GM23338 (cell line): ENCODE data around the gene NR3C1. TPM values are rescaled to one million over a fixed set of nuclear protein-coding genes. Genes with fewer than 3 reads are reported as not detected.

Source experiments
- ATAC-seq: fragments of 200-7000 bp; cut with Tn5 transposase; 3 replicates; pipeline ENCODE4 v1.9.1; 2020
- DNase-seq: peaks from one replicate; pipeline ENCODE4 v3.0.0-alpha.2; 2015; ENCODE audit warnings: low spot score
- H2AFZ ChIP-seq: fragments of 200-600 bp; sonication (generic); 2 replicates; pipeline ENCODE4 v1.8.0; 2016; ENCODE audit warnings: antibody characterized with exemption, mild to moderate bottlenecking, moderate library complexity
- H3F3A ChIP-seq: fragments of 200-600 bp; sonication (generic); replicated peaks from 2 replicates; pipeline ENCODE4 v1.8.0; 2017; ENCODE audit warnings: antibody characterized with exemption, mixed run types, low read depth
- H3K27ac ChIP-seq: fragments of 200-600 bp; sonication (generic); 2 replicates; pipeline ENCODE4 v1.6.1; 2016; ENCODE audit warnings: low read depth
- H3K27me3 ChIP-seq: fragments of 200-600 bp; sonication (generic); 2 replicates; pipeline ENCODE4 v1.8.0; 2016; ENCODE audit warnings: mild to moderate bottlenecking, mixed run types, moderate library complexity; ENCODE audit not compliant: insufficient read depth
- H3K36me3 ChIP-seq: fragments of 200-600 bp; sonication (generic); 2 replicates; pipeline ENCODE4 v1.8.0; 2016; ENCODE audit warnings: mild to moderate bottlenecking; ENCODE audit not compliant: insufficient read depth
- H3K4me1 ChIP-seq: fragments of 200-600 bp; sonication (generic); 2 replicates; pipeline ENCODE4 v1.8.0; 2016; ENCODE audit warnings: mild to moderate bottlenecking, moderate library complexity; ENCODE audit not compliant: insufficient read depth
- H3K4me2 ChIP-seq: fragments of 200-600 bp; sonication (generic); 2 replicates; pipeline ENCODE4 v1.7.1; 2017; ENCODE audit warnings: mixed run types
- H3K4me3 ChIP-seq: fragments of 200-600 bp; sonication (generic); 2 replicates; pipeline ENCODE4 v1.6.1; 2016; ENCODE audit warnings: mixed run types
- H3K79me2 ChIP-seq: fragments of 200-600 bp; sonication (generic); replicated peaks from 2 replicates; pipeline ENCODE4 v1.8.0; 2017; ENCODE audit warnings: mild to moderate bottlenecking; ENCODE audit not compliant: insufficient read depth
- H3K9me2 ChIP-seq: fragments of 200-600 bp; sonication (generic); 2 replicates; pipeline ENCODE4 v1.8.0; 2017; ENCODE audit not compliant: insufficient read depth
- H4K20me1 ChIP-seq: fragments of 200-600 bp; sonication (generic); replicated peaks from 2 replicates; pipeline ENCODE4 v1.8.0; 2017; ENCODE audit warnings: mild to moderate bottlenecking; ENCODE audit not compliant: insufficient read depth
- H3K27ac Mint-ChIP-seq: 2 replicates; pipeline ENCODE4 v1.8.0; 2020; ENCODE audit warnings: inconsistent platforms, mild to moderate bottlenecking, moderate library complexity, mixed read lengths
- H3K27me3 Mint-ChIP-seq: 3 replicates; pipeline ENCODE4 v1.8.0; 2022; ENCODE audit warnings: low read depth, mild to moderate bottlenecking, moderate library complexity, mixed read lengths, inconsistent platforms; ENCODE audit not compliant: insufficient read depth, poor library complexity
- H3K36me3 Mint-ChIP-seq: 3 replicates; pipeline ENCODE4 v1.8.0; 2021; ENCODE audit warnings: low read depth, mild to moderate bottlenecking, inconsistent platforms, moderate library complexity, mixed read lengths
- H3K4me1 Mint-ChIP-seq: 3 replicates; pipeline ENCODE4 v1.8.0; 2020; ENCODE audit warnings: mild to moderate bottlenecking, inconsistent platforms, mixed read lengths
- H3K4me3 Mint-ChIP-seq: 3 replicates; pipeline ENCODE4 v1.8.0; 2021; ENCODE audit warnings: moderate library complexity, mild to moderate bottlenecking, inconsistent platforms, mixed read lengths
- H3K9me3 Mint-ChIP-seq: 3 replicates; pipeline ENCODE4 v1.8.0; 2020; ENCODE audit warnings: moderate library complexity, mild to moderate bottlenecking, inconsistent platforms, mixed read lengths
- CREB1 ChIP-seq: fragments of 250-450 bp; sonication (Bioruptor Pico); IDR thresholded peaks from 2 replicates; pipeline ENCODE4 v1.5.0; 2020; ENCODE audit warnings: low read depth, mild to moderate bottlenecking, moderate library complexity
- EZH2 ChIP-seq: fragments of 200-600 bp; sonication (generic); IDR thresholded peaks from one replicate; pipeline ENCODE4 v1.8.0; 2017; ENCODE audit warnings: antibody characterized with exemption, mild to moderate bottlenecking, low read depth; ENCODE audit not compliant: unreplicated experiment
- EZH2phosphoT487 ChIP-seq: fragments of 200-600 bp; sonication (generic); IDR thresholded peaks from one replicate; pipeline ENCODE4 v1.8.1; 2018; ENCODE audit warnings: antibody characterized with exemption; ENCODE audit not compliant: unreplicated experiment
- JUNB ChIP-seq: IDR thresholded peaks from one replicate; pipeline ENCODE4 v1.6.1; 2016; ENCODE audit warnings: antibody characterized with exemption; ENCODE audit not compliant: unreplicated experiment
- NANOG ChIP-seq: IDR thresholded peaks from 2 replicates; pipeline ENCODE4 v1.6.1; 2016; ENCODE audit warnings: antibody characterized with exemption, borderline replicate concordance
- POLR2AphosphoS5 ChIP-seq: IDR thresholded peaks from 2 replicates; pipeline ENCODE4 v1.6.1; 2016; ENCODE audit warnings: antibody characterized with exemption, low read depth
- STAT1 ChIP-seq: IDR thresholded peaks from one replicate; pipeline ENCODE4 v1.6.1; 2016; ENCODE audit warnings: antibody characterized with exemption; ENCODE audit not compliant: unreplicated experiment
- ZNF114 ChIP-seq: fragments of 250-450 bp; sonication (Bioruptor Pico); IDR thresholded peaks from 2 replicates; pipeline ENCODE4 v1.5.0; 2020; ENCODE audit warnings: mild to moderate bottlenecking, moderate library complexity
- ZNF331 ChIP-seq: fragments of 250-450 bp; sonication (Bioruptor Pico); IDR thresholded peaks from 2 replicates; pipeline ENCODE4 v1.5.0; 2020; ENCODE audit warnings: low read depth, mild to moderate bottlenecking, moderate library complexity
- polyA plus RNA-seq: library from polyadenylated mRNA; unstranded; fragments of >200 nt; fragmentation: Nextera tagmentation; extraction: Ambion mirVana; gene quantifications from 2 replicates; pipeline ENCODE4 v1.2.1, GENCODE V29; 2016
- total RNA-seq: library from RNA; depleted of rRNA; stranded (reverse); fragments of >200 nt; shearing (Covaris generic); gene quantifications from 2 replicates; pipeline ENCODE4 v1.2.3, GENCODE V29; 2014
- TF ChIP-seq, protein P1 (sequence below), 2 experiments: fragments of 200-600 bp in 1 of 2; sonication (generic) in 1 of 2; conservative IDR thresholded peaks; 2 replicates each; pipeline versions ENCODE4 v1.5.1 to v1.6.1; 2016 to 2017; ENCODE audit warnings: antibody characterized with exemption in 2 of 2, low read depth in 2 of 2, mild to moderate bottlenecking in 2 of 2, moderate library complexity in 1 of 2
- TF ChIP-seq, protein P2 (sequence below): IDR thresholded peaks from one replicate; pipeline ENCODE4 v1.6.1; 2018; ENCODE audit warnings: antibody characterized with exemption; ENCODE audit not compliant: unreplicated experiment
- TF ChIP-seq, protein P3 (sequence below): IDR thresholded peaks from 2 replicates; pipeline ENCODE4 v1.6.1; 2016; ENCODE audit warnings: antibody characterized with exemption
- TF ChIP-seq, protein P4 (sequence below): fragments of 250-450 bp; sonication (Bioruptor Pico); IDR thresholded peaks from 2 replicates; pipeline ENCODE4 v1.5.0; 2020; ENCODE audit warnings: mild to moderate bottlenecking, moderate library complexity

The NR3C1 gene
- total and polyA plus RNA-seq, 2 experiments from 2014 or later = 1.2 to 4.6 TPM

DNA sequence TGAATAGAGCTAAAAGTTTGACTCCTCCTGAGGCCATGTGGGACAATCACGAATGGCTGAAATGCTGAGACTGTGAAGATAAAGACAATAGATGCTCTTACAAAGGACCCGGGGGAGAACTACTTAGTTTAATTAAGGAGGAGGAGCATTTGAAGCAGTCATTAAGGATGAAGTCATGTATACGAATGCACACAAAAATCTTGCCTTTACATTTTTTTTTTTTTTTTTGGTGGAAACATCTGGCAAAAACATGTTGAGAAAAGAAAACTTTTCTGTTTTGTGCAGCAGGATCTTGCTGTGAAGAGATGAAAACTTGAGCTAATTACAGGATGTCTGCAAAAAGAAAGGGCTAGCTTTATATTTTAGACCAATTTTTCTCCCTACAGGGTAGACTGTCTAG lies 42.3 kb upstream of the NR3C1 start:
- ATAC-seq (peak; percentile 31; the same call in 1 of the 3 replicates), DNase-seq (no peak)
- Histone ChIP-seq H3K4me3 (no peak overlapping the region), H3K27ac (no peak overlapping the region), H3K4me1 (0 out of 2 replicates have a peak, but pooled peaks cover 5% of the 10 kb centered on the region), H2AFZ (peak overlapping the region; percentile 1; the same call in 1 of the 2 replicates), H3K9me2 (no peaks in the 10 kb centered on the region), H3F3A (no peaks in the 10 kb centered on the region), H3K4me2 (no peak overlapping the region), H3K36me3 (no peaks in the 10 kb centered on the region), H3K27me3 (no peaks in the 10 kb centered on the region), H3K79me2 (no peaks in the 10 kb centered on the region), H4K20me1 (no peaks in the 10 kb centered on the region)
- Mint-ChIP-seq H3K36me3 (no peaks in the 10 kb centered on the region), H3K4me1 (peaks cover 15% of the 10 kb centered on the region), H3K27me3 (no peaks in the 10 kb centered on the region), H3K4me3 (no peak overlapping the region), H3K9me3 (no peaks in the 10 kb centered on the region), H3K27ac (no peak overlapping the region)
- TF ChIP-seq, protein P1, sequence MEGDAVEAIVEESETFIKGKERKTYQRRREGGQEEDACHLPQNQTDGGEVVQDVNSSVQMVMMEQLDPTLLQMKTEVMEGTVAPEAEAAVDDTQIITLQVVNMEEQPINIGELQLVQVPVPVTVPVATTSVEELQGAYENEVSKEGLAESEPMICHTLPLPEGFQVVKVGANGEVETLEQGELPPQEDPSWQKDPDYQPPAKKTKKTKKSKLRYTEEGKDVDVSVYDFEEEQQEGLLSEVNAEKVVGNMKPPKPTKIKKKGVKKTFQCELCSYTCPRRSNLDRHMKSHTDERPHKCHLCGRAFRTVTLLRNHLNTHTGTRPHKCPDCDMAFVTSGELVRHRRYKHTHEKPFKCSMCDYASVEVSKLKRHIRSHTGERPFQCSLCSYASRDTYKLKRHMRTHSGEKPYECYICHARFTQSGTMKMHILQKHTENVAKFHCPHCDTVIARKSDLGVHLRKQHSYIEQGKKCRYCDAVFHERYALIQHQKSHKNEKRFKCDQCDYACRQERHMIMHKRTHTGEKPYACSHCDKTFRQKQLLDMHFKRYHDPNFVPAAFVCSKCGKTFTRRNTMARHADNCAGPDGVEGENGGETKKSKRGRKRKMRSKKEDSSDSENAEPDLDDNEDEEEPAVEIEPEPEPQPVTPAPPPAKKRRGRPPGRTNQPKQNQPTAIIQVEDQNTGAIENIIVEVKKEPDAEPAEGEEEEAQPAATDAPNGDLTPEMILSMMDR (conservative IDR thresholded peaks at IDR 0.05; ENCODE audit: low read depth in 2 of 2) = no peak
- TF ChIP-seq NANOG (no peak), POLR2AphosphoS5 (no peak), EZH2 (no peak), ZNF114 (CRISPR knock-in tag) (no peak), CREB1 (CRISPR knock-in tag) (no peak), STAT1 (no peak), ZNF331 (CRISPR knock-in tag) (no peak), EZH2phosphoT487 (no peak), JUNB (no peak)
- TF ChIP-seq, protein P2, sequence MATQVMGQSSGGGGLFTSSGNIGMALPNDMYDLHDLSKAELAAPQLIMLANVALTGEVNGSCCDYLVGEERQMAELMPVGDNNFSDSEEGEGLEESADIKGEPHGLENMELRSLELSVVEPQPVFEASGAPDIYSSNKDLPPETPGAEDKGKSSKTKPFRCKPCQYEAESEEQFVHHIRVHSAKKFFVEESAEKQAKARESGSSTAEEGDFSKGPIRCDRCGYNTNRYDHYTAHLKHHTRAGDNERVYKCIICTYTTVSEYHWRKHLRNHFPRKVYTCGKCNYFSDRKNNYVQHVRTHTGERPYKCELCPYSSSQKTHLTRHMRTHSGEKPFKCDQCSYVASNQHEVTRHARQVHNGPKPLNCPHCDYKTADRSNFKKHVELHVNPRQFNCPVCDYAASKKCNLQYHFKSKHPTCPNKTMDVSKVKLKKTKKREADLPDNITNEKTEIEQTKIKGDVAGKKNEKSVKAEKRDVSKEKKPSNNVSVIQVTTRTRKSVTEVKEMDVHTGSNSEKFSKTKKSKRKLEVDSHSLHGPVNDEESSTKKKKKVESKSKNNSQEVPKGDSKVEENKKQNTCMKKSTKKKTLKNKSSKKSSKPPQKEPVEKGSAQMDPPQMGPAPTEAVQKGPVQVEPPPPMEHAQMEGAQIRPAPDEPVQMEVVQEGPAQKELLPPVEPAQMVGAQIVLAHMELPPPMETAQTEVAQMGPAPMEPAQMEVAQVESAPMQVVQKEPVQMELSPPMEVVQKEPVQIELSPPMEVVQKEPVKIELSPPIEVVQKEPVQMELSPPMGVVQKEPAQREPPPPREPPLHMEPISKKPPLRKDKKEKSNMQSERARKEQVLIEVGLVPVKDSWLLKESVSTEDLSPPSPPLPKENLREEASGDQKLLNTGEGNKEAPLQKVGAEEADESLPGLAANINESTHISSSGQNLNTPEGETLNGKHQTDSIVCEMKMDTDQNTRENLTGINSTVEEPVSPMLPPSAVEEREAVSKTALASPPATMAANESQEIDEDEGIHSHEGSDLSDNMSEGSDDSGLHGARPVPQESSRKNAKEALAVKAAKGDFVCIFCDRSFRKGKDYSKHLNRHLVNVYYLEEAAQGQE = no peak
- TF ChIP-seq, protein P3, sequence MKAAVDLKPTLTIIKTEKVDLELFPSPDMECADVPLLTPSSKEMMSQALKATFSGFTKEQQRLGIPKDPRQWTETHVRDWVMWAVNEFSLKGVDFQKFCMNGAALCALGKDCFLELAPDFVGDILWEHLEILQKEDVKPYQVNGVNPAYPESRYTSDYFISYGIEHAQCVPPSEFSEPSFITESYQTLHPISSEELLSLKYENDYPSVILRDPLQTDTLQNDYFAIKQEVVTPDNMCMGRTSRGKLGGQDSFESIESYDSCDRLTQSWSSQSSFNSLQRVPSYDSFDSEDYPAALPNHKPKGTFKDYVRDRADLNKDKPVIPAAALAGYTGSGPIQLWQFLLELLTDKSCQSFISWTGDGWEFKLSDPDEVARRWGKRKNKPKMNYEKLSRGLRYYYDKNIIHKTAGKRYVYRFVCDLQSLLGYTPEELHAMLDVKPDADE = no peak
- TF ChIP-seq, protein P4, sequence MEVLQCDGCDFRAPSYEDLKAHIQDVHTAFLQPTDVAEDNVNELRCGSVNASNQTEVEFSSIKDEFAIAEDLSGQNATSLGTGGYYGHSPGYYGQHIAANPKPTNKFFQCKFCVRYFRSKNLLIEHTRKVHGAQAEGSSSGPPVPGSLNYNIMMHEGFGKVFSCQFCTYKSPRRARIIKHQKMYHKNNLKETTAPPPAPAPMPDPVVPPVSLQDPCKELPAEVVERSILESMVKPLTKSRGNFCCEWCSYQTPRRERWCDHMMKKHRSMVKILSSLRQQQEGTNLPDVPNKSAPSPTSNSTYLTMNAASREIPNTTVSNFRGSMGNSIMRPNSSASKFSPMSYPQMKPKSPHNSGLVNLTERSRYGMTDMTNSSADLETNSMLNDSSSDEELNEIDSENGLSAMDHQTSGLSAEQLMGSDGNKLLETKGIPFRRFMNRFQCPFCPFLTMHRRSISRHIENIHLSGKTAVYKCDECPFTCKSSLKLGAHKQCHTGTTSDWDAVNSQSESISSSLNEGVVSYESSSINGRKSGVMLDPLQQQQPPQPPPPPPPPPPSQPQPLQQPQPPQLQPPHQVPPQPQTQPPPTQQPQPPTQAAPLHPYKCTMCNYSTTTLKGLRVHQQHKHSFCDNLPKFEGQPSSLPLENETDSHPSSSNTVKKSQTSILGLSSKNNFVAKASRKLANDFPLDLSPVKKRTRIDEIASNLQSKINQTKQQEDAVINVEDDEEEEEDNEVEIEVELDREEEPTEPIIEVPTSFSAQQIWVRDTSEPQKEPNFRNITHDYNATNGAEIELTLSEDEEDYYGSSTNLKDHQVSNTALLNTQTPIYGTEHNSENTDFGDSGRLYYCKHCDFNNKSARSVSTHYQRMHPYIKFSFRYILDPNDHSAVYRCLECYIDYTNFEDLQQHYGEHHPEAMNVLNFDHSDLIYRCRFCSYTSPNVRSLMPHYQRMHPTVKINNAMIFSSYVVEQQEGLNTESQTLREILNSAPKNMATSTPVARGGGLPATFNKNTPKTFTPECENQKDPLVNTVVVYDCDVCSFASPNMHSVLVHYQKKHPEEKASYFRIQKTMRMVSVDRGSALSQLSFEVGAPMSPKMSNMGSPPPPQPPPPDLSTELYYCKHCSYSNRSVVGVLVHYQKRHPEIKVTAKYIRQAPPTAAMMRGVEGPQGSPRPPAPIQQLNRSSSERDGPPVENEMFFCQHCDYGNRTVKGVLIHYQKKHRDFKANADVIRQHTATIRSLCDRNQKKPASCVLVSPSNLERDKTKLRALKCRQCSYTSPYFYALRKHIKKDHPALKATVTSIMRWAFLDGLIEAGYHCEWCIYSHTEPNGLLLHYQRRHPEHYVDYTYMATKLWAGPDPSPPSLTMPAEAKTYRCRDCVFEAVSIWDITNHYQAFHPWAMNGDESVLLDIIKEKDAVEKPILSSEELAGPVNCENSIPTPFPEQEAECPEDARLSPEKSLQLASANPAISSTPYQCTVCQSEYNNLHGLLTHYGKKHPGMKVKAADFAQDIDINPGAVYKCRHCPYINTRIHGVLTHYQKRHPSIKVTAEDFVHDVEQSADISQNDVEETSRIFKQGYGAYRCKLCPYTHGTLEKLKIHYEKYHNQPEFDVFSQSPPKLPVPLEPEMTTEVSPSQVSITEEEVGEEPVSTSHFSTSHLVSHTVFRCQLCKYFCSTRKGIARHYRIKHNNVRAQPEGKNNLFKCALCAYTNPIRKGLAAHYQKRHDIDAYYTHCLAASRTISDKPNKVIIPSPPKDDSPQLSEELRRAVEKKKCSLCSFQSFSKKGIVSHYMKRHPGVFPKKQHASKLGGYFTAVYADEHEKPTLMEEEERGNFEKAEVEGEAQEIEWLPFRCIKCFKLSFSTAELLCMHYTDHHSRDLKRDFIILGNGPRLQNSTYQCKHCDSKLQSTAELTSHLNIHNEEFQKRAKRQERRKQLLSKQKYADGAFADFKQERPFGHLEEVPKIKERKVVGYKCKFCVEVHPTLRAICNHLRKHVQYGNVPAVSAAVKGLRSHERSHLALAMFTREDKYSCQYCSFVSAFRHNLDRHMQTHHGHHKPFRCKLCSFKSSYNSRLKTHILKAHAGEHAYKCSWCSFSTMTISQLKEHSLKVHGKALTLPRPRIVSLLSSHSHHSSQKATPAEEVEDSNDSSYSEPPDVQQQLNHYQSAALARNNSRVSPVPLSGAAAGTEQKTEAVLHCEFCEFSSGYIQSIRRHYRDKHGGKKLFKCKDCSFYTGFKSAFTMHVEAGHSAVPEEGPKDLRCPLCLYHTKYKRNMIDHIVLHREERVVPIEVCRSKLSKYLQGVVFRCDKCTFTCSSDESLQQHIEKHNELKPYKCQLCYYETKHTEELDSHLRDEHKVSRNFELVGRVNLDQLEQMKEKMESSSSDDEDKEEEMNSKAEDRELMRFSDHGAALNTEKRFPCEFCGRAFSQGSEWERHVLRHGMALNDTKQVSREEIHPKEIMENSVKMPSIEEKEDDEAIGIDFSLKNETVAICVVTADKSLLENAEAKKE (CRISPR knock-in tag) = no peak
